HUES6 (cell line): ENCODE data around the gene TEDDM1.
"Not testable (repeated sequence)": the region's sequence is repeated elsewhere in the genome, so short reads cannot be mapped to it uniquely, and the experiment has no call there.

Experiments
- H3K27ac ChIP-seq: 2 replicates; pipeline ENCODE4 v1.7.0; 2013; ENCODE audit warnings: low read depth, mild to moderate bottlenecking, low read length, inconsistent platforms
- H3K27me3 ChIP-seq: 2 replicates; pipeline ENCODE4 v1.6.1; 2013; ENCODE audit warnings: low read length; ENCODE audit not compliant: control insufficient read depth, insufficient read depth
- H3K36me3 ChIP-seq: 2 replicates; pipeline ENCODE4 v1.6.1; 2013; ENCODE audit warnings: low read length; ENCODE audit not compliant: control insufficient read depth, insufficient read depth
- H3K4me1 ChIP-seq: 2 replicates; pipeline ENCODE4 v1.6.1; 2013; ENCODE audit warnings: low read length; ENCODE audit not compliant: control insufficient read depth, insufficient read depth
- H3K4me3 ChIP-seq: 2 replicates; pipeline ENCODE4 v1.5.1; 2013; ENCODE audit warnings: low read depth, low read length
- H3K9ac ChIP-seq: one replicate; pipeline ENCODE4 v1.6.1; 2013; ENCODE audit warnings: mild to moderate bottlenecking, low read length
- H3K9me3 ChIP-seq: 2 replicates; pipeline ENCODE4 v1.6.1; 2013; ENCODE audit warnings: low read depth, low read length; ENCODE audit not compliant: control insufficient read depth, insufficient read depth

The TEDDM1 gene

DNA sequence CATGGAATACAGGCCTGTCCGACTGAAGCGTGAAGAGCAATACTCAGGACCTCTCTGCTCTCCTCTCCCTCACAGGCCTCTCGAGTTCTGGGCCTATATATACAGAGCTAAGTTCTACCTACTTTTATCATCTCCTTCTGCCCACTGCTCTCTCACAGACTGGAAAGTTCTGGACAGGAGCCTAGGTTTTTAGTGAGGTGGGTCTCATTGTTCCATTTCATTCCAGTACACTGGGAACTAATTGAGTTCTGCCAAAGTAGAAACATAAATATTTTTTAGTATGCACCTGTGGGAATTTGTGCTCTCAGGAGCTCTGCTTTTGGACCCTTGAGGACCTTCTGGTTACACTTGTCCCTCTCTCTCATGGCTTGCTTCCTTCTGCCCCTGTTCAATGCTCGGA, at the start of gene TEDDM1:
TEDDM1 (minus strand) TSS at position 101 of the 400 bp plus-strand sequence. CDS start 182 bp downstream, outside the sequence.
- H3K9ac ChIP-seq, result no peak within 1 kb of the TSS

DNA sequence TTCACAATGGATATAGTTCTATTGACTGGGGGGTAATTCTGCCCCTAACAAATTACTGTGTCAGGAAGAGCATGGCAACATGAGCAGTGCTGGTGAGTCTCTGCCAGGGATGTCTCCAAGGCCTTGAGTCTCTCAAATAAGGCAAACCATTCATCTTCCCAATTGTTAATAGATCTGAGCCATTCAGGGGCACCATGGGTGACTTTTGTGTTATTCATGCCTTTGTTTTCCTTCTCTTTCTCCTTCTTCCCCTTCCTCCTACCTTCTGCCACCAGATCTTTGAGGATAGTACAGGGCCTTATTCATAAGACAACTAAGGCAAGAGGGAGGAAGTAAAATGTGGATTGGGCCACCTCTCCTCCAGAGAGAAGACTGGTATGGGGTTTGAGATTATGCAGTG, 49.6 kb upstream of the TEDDM1 start, which contains the start of gene RGSL1:
RGSL1 (plus strand) TSS at position 60 of the 400 bp plus-strand sequence; CDS start at position 80, 20 bp downstream.
- no peak within 1 kb of the TSS for H3K4me3 ChIP-seq
- no peak within 1 kb of the TSS for H3K9ac ChIP-seq
- peaks cover 11% of the 10 kb centered on the region for H3K4me1 ChIP-seq
- H3K9me3 ChIP-seq, result peaks cover 6% of the 10 kb centered on the region; the same call in 1 of the 2 replicates
- H3K27ac ChIP-seq, result no peak within 1 kb of the TSS
- H3K36me3 ChIP-seq, result no peaks in the 10 kb centered on the region
- no peaks in the 10 kb centered on the region for H3K27me3 ChIP-seq

More for the DNA sequence above, at the start of gene TEDDM1:
- Histone ChIP-seq H3K36me3 (no peaks in the 10 kb centered on the region), H3K27me3 (no peaks in the 10 kb centered on the region), H3K4me3 (no peak within 1 kb of the TSS), H3K4me1 (no peaks in the 10 kb centered on the region), H3K27ac (no peak within 1 kb of the TSS), H3K9me3 (peaks cover 3% of the 10 kb centered on the region; the same call in 1 of the 2 replicates)

DNA sequence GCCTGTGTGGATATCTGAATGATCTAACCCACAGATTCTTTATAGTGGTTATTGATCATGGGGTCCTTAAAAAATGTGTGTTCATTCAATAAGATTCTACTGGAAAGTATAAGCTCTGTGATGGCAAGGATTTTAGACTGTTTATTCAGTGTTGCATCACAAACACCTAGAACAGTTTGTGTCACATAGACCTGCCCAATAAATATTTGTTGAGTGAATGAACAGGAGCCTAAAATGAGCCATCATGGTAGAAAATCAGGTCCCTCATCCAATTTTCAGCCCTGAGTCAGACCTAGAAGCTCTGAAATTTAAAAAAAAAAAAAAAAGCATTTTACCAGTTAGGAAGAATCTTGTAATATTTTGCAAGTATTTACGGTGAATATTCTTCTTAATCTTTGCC, 47.2 kb upstream of the TEDDM1 start:
- Histone ChIP-seq H3K27me3 (no peaks in the 10 kb centered on the region), H3K9me3 (peaks cover 6% of the 10 kb centered on the region; the same call in 1 of the 2 replicates), H3K36me3 (no peaks in the 10 kb centered on the region)

GRCh38 chr1:182447124-182447523, 46.7 kb upstream of the TEDDM1 start:
- not testable (repeated sequence) for H3K9ac ChIP-seq, H3K36me3 ChIP-seq, H3K9me3 ChIP-seq, H3K27ac ChIP-seq, H3K4me3 ChIP-seq, H3K27me3 ChIP-seq
- peaks cover 19% of the 10 kb centered on the region for H3K4me1 ChIP-seq

More for the DNA sequence above, 47.2 kb upstream of the TEDDM1 start:
- peaks cover 19% of the 10 kb centered on the region for H3K4me1 ChIP-seq
- no peak overlapping the region for H3K9ac ChIP-seq
- no peak overlapping the region for H3K4me3 ChIP-seq
- H3K27ac ChIP-seq, result no peak overlapping the region

DNA sequence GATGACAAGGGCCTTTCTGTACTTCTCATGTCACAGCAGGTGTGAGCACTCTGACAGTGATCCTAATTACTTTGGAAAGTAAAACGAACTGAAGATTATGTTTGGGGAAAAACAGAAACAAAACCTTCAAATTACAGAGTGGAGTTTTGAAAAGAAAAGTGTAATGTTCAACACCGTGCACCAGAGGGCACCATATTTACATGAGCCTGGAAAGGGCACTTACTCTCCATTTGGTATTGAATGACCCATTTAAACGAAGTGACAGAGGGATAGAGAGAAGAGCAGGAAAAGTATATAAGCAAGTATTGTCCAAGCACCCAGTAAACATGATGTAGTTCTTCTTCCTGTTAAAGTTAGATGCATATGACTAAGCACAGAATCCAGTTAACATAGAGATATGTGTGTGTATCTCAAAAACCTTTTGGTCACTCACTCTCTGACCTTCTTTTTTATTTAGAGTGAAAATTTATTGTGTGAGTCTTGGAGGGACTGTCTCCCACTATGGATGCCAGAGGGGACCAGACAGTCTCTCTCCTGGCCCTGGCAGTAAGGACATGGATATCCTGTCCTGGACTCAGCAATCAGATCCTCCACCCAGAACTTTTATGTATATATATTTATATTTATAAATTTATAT, 45.7 kb upstream of the TEDDM1 start:
- Histone ChIP-seq H3K27me3 (no peaks in the 10 kb centered on the region), H3K9ac (no peak overlapping the region), H3K4me1 (peaks cover 19% of the 10 kb centered on the region), H3K36me3 (no peaks in the 10 kb centered on the region), H3K4me3 (no peak overlapping the region), H3K27ac (no peak overlapping the region), H3K9me3 (peaks cover 12% of the 10 kb centered on the region; the same call in 1 of the 2 replicates)

DNA sequence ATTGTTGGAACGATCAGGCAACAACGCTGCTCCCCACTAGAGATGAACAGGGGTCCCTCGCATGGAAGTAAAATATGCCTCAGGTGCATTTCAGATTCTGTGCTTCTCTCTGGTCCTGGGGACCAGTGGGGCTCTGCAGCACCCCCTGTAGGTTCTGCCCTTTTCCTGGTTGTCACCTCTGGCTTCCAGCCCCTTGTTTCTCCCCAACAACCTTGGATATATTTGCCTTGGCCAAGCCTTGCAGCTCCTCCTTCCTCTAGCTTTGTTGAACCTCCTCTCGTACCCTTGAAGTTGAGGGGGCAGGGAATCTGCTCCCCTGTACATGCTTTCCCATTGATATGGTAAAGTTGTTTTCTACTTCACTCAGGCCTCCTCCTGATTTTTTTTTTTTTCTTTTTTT, 44.0 kb upstream of the TEDDM1 start:
- Histone ChIP-seq H3K27ac (no peak overlapping the region), H3K9ac (no peak overlapping the region), H3K4me1 (peaks cover 12% of the 10 kb centered on the region), H3K4me3 (no peak overlapping the region), H3K36me3 (no peaks in the 10 kb centered on the region), H3K9me3 (peaks cover 21% of the 10 kb centered on the region; the same call in 1 of the 2 replicates), H3K27me3 (no peaks in the 10 kb centered on the region)

- peaks cover 12% of the 10 kb centered on the region for H3K4me1 ChIP-seq
- peaks cover 22% of the 10 kb centered on the region for H3K9me3 ChIP-seq
- no peak overlapping the region for H3K27ac ChIP-seq
- no peaks in the 10 kb centered on the region for H3K27me3 ChIP-seq
- no peak overlapping the region for H3K9ac ChIP-seq
- no peak overlapping the region for H3K4me3 ChIP-seq
- no peaks in the 10 kb centered on the region for H3K36me3 ChIP-seq
Measured at GRCh38 chr1:182442333-182442732, 41.9 kb upstream of the TEDDM1 start.

GRCh38 chr1:182441719-182442118, 41.3 kb upstream of the TEDDM1 start:
- Histone ChIP-seq H3K36me3 (no peaks in the 10 kb centered on the region), H3K9ac (no peak overlapping the region), H3K9me3 (peaks cover 20% of the 10 kb centered on the region), H3K4me1 (peaks cover 12% of the 10 kb centered on the region), H3K27ac (no peak overlapping the region), H3K4me3 (no peak overlapping the region), H3K27me3 (no peaks in the 10 kb centered on the region)

DNA sequence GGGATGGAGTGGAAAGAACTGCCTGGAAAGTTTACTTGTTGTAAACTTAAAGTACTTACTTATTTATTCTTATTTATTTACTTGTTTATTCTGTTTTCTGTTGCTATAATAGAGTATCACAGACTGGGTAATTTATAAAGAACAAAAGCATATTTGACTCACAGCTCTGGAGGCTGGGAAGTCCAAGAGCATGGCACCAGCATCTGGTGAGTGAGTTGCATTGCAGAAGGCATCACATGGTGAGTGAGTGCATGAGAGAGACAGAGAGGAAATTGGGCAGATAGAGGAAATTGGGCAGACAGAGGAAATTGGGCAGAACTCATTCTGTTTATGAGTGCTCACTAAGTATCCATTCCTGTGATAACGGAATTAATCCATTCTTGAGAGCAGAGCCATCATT, 37.9 kb upstream of the TEDDM1 start:
- Histone ChIP-seq H3K9ac (no peak overlapping the region), H3K9me3 (peaks cover 20% of the 10 kb centered on the region), H3K4me1 (no peaks in the 10 kb centered on the region), H3K27me3 (no peaks in the 10 kb centered on the region), H3K36me3 (no peaks in the 10 kb centered on the region), H3K27ac (no peak overlapping the region), H3K4me3 (no peak overlapping the region)

DNA sequence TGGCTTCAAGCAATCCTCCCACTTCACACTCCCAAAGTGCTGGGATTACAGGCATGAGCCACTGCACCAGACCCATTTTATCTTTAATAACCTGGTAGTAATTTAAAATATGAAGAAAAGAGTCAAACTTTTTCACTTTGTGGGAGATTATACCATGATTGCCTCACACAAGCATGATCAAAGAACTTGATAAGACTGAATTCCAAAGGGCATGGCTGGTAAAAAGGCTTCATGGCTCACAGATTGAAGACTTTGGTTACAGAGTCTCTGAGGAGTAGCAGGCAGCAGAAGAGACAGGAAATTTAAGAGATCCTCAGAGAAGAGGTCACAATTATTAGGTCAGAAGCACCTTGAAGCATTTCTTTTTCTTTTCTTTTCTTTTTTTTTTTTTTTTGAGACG, 33.1 kb upstream of the TEDDM1 start:
- Histone ChIP-seq H3K4me1 (no peaks in the 10 kb centered on the region), H3K36me3 (no peaks in the 10 kb centered on the region), H3K27ac (no peak overlapping the region), H3K27me3 (no peaks in the 10 kb centered on the region), H3K9me3 (peaks cover 3% of the 10 kb centered on the region), H3K9ac (no peak overlapping the region), H3K4me3 (no peak overlapping the region)

- no peak overlapping the region for H3K9ac ChIP-seq
Measured at GRCh38 chr1:182431278-182431677, 30.8 kb upstream of the TEDDM1 start.

More at GRCh38 chr1:182431278-182431677, 30.8 kb upstream of the TEDDM1 start:
- no peaks in the 10 kb centered on the region for H3K4me1 ChIP-seq
- H3K27ac ChIP-seq, result no peak overlapping the region
- no peak overlapping the region for H3K4me3 ChIP-seq
- no peaks in the 10 kb centered on the region for H3K36me3 ChIP-seq
- no peaks in the 10 kb centered on the region for H3K27me3 ChIP-seq
- H3K9me3 ChIP-seq, result no peaks in the 10 kb centered on the region
